Skeletal muscle satellite cell (primary cell): ENCODE data around the gene RHOH.

Experiments used
- H3K27me3 ChIP-seq: 2 replicates; pipeline ENCODE4 v1.7.0; 2013; ENCODE audit warnings: low read length; ENCODE audit not compliant: control insufficient read depth, insufficient read depth
- H3K36me3 ChIP-seq: 2 replicates; pipeline ENCODE4 v1.7.0; 2013; ENCODE audit warnings: mild to moderate bottlenecking, control low read depth, low read length; ENCODE audit not compliant: insufficient read depth
- H3K4me1 ChIP-seq: 2 replicates; pipeline ENCODE4 v1.7.0; 2013; ENCODE audit warnings: low read length; ENCODE audit not compliant: control insufficient read depth, insufficient read depth
- H3K4me2 ChIP-seq: 2 replicates; pipeline ENCODE4 v1.7.0; 2013; ENCODE audit warnings: mild to moderate bottlenecking, low read length
- H3K4me3 ChIP-seq: 2 replicates; pipeline ENCODE4 v1.7.0; 2013; ENCODE audit warnings: low read length
- H3K9ac ChIP-seq: 2 replicates; pipeline ENCODE4 v1.7.0; 2013; ENCODE audit warnings: mild to moderate bottlenecking, low read depth, low read length, moderate library complexity
- H3K9me3 ChIP-seq: replicated peaks from 2 replicates; pipeline ENCODE4 v1.7.0; 2013; ENCODE audit warnings: mild to moderate bottlenecking, control low read depth, low read length

Gene RHOH

DNA sequence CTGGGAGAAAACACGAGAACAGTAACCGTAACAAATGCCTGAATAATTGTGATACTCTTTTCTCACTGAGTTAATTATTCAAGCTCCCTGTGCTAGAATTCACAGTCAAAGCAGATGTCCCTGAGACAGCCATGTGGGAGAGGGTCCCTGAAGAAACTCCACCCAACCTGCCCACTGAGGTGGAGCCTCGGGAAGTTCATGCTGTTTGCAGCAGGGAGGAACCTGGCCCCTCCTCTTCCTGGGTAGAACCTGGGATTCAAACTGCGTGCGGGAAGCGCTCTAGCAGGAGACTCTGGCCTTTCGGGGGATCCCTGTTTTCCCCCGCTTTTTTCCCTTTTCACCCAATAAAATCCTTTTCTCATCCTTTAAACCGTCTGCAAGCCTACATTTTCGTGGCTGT lies 20.2 kb upstream of the RHOH start:
- H3K36me3 ChIP-seq, result no peaks in the 10 kb centered on the region
- peaks cover 40% of the 10 kb centered on the region for H3K4me1 ChIP-seq
- peak overlapping the region; percentile 38 for H3K4me3 ChIP-seq
- peak overlapping the region; percentile 42 for H3K9ac ChIP-seq
- H3K9me3 ChIP-seq, result no peaks in the 10 kb centered on the region
- no peaks in the 10 kb centered on the region for H3K27me3 ChIP-seq
- H3K4me2 ChIP-seq, result peak overlapping the region; percentile 56

DNA sequence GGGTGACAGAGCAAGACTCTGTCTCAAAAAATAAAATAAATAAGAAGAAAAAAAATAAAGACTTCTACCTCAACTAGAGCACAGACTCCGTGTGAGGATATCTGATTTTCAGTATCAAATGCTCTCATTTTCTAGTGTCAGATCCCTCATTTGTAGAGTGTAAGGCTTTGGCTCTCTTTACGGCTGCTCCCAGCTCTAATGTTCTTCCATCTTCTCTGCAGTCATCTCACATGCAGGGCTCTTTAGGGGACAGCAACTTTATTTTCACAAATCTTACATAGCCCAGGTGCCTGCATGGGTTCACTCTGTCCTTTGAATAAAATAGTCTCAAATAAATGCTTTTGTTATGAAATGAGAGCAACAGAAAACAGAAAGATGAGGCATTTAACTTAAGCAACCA lies 19.2 kb upstream of the RHOH start:
- no peaks in the 10 kb centered on the region for H3K27me3 ChIP-seq
- no peak overlapping the region for H3K4me3 ChIP-seq
- H3K4me2 ChIP-seq, result peak overlapping the region; percentile 65
- no peaks in the 10 kb centered on the region for H3K9me3 ChIP-seq
- peaks cover 40% of the 10 kb centered on the region for H3K4me1 ChIP-seq
- H3K9ac ChIP-seq, result peak overlapping the region; percentile 77
- H3K36me3 ChIP-seq, result no peaks in the 10 kb centered on the region

DNA sequence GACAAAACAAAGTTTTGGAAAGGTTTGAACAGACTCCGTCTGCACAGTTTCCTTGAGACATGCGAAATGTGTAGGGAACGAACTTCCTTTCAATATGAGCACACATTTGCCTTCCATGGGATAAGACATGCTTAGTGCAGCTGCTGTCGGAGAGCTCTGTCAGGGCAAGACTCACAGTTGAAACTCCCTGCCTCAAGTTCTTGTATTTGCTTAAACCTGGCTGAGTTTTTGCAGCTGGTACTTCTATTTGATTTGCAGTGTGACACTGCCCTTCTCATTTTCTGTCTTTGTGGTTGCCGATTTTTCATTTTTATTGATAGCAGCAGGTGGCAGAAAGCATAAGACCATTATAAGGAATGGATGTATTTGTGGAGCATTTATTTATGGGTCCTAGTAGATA lies 18.2 kb upstream of the RHOH start:
- peaks cover 47% of the 10 kb centered on the region for H3K4me1 ChIP-seq
- peak overlapping the region; percentile 77 for H3K9ac ChIP-seq
- H3K27me3 ChIP-seq, result no peaks in the 10 kb centered on the region
- peak overlapping the region; percentile 65 for H3K4me2 ChIP-seq
- H3K36me3 ChIP-seq, result no peaks in the 10 kb centered on the region
- peak overlapping the region; percentile 31 for H3K4me3 ChIP-seq
- H3K9me3 ChIP-seq, result no peaks in the 10 kb centered on the region

DNA sequence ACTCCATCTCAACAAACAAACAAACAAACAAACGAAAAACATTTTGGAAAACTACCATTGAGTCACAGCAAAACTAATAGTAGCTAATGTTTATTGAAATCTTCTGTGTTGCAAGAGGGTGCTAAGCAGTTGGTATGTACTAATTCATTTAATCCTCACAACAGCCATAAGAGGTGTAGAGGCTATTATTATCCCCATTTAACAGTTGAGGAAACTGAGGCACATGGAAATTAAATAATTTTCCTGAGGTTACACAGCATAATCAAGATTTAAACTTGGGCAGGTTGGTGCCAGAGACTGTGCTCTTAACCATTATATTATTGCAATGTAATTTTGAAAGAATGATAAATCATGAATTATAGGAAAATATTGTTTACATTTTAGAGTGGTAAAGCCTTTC lies 17.5 kb upstream of the RHOH start:
- Histone ChIP-seq H3K9ac (peak overlapping the region; percentile 70), H3K4me3 (no peak overlapping the region), H3K4me2 (no peak overlapping the region), H3K27me3 (no peaks in the 10 kb centered on the region), H3K4me1 (peaks cover 53% of the 10 kb centered on the region), H3K9me3 (no peaks in the 10 kb centered on the region), H3K36me3 (no peaks in the 10 kb centered on the region)

DNA sequence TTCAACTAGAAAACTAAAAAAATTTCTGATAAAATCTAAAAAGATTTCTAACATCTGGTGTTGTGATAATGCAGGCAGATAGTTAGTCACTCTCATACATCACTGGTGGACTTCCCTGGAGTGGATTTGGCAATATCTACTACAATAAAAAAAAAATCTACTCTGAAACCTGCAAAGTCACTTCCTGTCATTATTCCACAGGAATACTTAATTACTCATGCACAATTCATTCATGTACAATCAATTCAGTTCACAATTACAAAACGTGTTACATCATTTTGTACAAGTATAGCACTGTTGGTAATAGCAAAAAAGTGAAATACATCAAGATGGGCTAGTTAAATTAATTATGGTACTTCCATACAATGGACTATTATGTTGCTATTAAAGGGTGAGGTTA lies 16.5 kb upstream of the RHOH start:
- peak overlapping the region; percentile 70 for H3K9ac ChIP-seq
- no peak overlapping the region for H3K4me3 ChIP-seq
- H3K4me1 ChIP-seq, result peaks cover 61% of the 10 kb centered on the region
- H3K9me3 ChIP-seq, result no peaks in the 10 kb centered on the region
- H3K4me2 ChIP-seq, result no peak overlapping the region
- no peaks in the 10 kb centered on the region for H3K36me3 ChIP-seq
- no peaks in the 10 kb centered on the region for H3K27me3 ChIP-seq

DNA sequence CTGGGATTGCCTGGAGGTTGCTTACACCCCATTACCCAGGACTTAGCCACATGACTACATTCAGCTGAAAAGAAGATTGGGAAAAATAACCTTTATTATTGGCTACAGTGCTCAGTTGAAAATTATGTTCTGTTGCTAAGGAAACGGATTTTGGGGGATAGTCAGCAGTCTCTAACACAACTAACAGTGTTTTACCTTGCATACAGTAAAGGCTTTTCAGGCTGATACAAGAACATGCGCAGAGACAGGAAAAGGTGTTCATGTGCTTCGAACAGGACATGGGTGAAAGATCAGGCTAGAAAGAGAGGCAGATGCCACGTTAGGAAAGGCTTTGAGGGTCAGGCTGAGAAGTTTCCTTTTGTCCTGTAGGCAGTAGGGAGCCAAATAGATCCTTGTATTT lies 14.8 kb upstream of the RHOH start:
- no peaks in the 10 kb centered on the region for H3K9me3 ChIP-seq
- no peak overlapping the region for H3K4me2 ChIP-seq
- no peaks in the 10 kb centered on the region for H3K27me3 ChIP-seq
- peak overlapping the region; percentile 5 for H3K9ac ChIP-seq
- H3K36me3 ChIP-seq, result no peaks in the 10 kb centered on the region
- peaks cover 71% of the 10 kb centered on the region for H3K4me1 ChIP-seq
- H3K4me3 ChIP-seq, result no peak overlapping the region

DNA sequence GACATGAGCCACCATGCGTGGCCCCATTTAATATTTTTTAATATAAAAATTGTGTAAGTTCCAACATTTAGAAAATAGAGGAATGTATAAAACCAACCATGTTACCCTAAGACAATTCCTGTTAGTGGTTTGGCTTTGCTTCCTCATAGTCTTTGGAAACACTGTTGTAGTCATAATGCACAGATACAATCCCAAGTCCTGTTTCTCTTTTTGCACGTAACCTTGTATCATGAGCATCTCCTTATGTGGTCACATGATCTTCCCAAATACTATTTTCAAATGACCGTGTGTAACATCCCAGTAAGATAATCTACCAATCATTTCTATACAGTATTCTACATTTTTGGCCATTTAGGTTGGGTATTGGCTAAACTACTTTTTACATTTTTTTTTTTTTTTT lies 13.9 kb upstream of the RHOH start:
- Histone ChIP-seq H3K36me3 (no peaks in the 10 kb centered on the region), H3K9me3 (no peaks in the 10 kb centered on the region), H3K9ac (peak overlapping the region; percentile 84), H3K27me3 (no peaks in the 10 kb centered on the region), H3K4me3 (no peak overlapping the region), H3K4me2 (no peak overlapping the region), H3K4me1 (peaks cover 67% of the 10 kb centered on the region)

DNA sequence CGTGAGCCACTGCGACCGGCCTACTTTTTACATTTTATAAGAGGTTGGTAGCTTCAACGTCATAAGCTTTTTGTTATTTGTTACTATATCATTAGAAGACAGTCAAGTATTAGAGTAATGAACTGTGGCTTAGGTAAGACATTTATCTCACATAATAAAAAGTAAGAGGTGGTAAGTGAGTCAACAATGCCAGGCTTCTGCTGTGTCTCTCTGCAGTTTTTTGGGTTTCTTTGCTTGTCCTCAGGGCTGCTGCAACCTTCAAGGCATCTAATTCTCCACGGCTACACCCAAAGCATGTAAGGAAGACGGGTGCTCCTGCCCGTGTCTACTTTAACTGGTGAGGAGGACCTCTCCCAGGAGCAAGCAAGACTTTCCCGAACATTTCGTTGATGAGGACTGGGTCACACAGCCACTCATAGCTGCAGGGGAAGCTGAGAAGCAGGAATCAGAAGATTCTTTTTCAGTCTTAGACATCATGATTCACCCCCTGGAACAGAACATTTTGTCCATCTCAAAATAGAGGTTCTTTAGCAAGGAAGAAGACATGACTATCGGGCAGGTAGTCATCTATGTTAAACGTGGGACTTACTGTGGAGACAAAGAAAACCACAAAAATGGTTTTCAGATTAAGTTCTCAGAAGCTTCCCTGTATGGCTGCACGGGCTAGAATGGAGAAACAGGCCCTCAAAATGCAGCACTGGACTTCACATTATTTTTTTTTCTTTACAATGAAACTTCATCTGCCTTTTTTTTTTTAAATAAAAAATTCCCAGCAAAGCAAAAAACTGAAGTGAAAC lies 13.0 kb upstream of the RHOH start:
- no peaks in the 10 kb centered on the region for H3K9me3 ChIP-seq
- H3K4me1 ChIP-seq, result peaks cover 58% of the 10 kb centered on the region
- peak overlapping the region; percentile 72 for H3K4me2 ChIP-seq
- H3K9ac ChIP-seq, result peak overlapping the region; percentile 84
- peak overlapping the region; percentile 14 for H3K4me3 ChIP-seq
- H3K27me3 ChIP-seq, result no peaks in the 10 kb centered on the region
- H3K36me3 ChIP-seq, result no peaks in the 10 kb centered on the region

DNA sequence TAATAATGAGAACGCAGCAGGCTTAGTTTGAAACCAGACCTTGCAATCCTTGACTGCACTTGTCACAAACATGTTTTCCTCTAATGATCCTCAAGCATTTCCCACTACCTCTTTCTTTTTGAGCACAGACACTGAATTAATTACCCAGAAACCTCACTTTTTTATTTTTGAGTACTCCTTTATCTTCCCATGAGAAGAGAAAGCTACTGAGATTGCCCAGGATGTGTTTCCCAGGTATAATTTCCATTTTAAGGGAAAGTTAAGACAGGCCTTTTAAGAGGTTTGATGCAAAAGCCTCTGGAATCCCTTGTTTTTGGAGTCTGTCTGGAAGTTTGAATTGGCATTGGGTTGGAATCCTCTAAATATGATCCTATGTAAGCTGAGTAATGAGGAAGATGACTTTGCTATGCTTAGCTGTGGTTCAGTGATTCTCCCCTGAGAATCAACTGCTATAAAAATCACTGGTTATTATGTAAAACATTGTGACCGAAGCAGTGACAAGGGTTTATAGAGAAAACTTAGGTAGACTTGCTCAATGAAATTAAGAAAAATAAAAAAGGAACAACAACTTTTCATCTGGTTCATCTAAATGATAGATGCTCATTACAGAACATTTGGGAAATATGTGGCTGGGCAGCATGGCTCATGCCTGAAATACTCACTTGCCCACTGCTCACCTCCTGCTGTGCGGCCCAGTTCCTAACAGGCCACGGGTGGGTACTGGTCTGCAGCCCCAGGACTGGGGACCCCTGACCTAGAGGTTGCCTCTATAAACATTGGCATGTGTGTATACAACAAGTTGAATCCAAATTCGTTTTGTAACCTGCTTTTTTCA lies 10.8 kb upstream of the RHOH start:
- Histone ChIP-seq H3K4me3 (no peak overlapping the region), H3K36me3 (no peaks in the 10 kb centered on the region), H3K9me3 (no peaks in the 10 kb centered on the region), H3K9ac (peak overlapping the region; percentile 83), H3K4me1 (peaks cover 55% of the 10 kb centered on the region), H3K27me3 (no peaks in the 10 kb centered on the region), H3K4me2 (peak overlapping the region; percentile 36)

DNA sequence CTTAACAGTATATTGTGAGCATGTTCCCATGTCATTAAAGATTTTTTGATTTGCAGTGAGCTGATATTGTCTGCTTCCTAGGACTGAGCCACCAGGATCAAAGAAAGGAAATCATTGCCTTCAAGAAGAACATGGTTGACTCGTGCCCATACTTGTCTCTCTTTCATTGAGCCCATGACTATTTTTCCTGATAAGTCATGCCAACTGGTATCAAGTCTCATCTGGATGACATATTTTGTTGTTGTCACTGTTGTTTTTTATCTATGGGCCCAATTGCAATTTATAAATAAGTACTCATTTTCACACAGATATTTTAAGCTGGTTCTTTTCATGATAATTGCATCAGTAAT lies 10.2 kb upstream of the RHOH start:
- peak overlapping the region; percentile 83 for H3K9ac ChIP-seq
- H3K4me3 ChIP-seq, result no peak overlapping the region
- peaks cover 57% of the 10 kb centered on the region for H3K4me1 ChIP-seq
- H3K27me3 ChIP-seq, result no peaks in the 10 kb centered on the region
- no peak overlapping the region for H3K4me2 ChIP-seq
- no peaks in the 10 kb centered on the region for H3K9me3 ChIP-seq
- no peaks in the 10 kb centered on the region for H3K36me3 ChIP-seq

DNA sequence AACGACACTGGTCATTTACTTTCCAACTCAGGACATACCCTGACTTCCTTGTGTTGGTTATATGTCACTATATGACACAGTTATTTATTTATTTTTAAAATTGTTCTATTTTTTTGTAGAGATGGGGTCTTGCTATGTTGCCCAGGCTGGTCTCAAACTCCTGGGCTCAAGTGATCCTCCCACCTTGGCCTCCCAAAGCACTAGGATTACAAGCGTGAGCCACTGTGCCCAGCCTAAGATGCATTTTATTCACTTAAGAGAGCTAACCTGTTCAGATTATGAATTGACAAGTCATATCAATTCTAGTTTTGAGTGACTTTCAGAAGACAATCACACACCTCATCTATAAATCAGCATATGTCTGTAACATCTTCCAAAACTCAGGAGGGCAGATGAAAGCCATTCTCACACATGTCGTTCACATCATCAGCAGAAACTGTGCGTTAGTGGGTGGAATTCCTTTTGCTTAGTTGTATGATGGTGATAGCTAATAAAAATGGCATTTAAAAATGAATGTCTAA lies 9.4 kb upstream of the RHOH start:
- Histone ChIP-seq H3K4me3 (no peak overlapping the region), H3K36me3 (no peaks in the 10 kb centered on the region), H3K4me1 (peaks cover 65% of the 10 kb centered on the region), H3K9ac (no peak overlapping the region), H3K27me3 (no peaks in the 10 kb centered on the region), H3K4me2 (no peak overlapping the region), H3K9me3 (no peaks in the 10 kb centered on the region)
